ENCODE results near the gene CCR3. TPM values are rescaled to one million over a fixed set of nuclear protein-coding genes. Genes with fewer than 3 reads are reported as not detected.

The CCR3 gene
- total and polyA plus RNA-seq, 2 experiments from 2014 or later = not detected

GRCh38 chr3:46205286-46205960, 36.8 kb upstream of the CCR3 start:
- H3K79me2 ChIP-seq (replicated peaks; ENCODE audit: insufficient read depth) = no peaks in the 10 kb centered on the region
- H4K20me1 ChIP-seq (replicated peaks; ENCODE audit: insufficient read depth) = no peaks in the 10 kb centered on the region
- no peak for TF ChIP-seq NANOG (IDR thresholded peaks at IDR 0.05; ENCODE audit: borderline replicate concordance)
- no peak for TF ChIP-seq EZH2phosphoT487 (IDR thresholded peaks at IDR 0.05; ENCODE audit: unreplicated experiment)
- TF ChIP-seq ZNF114 (CRISPR knock-in tag; IDR thresholded peaks at IDR 0.05) = no peak
- H3K4me2 ChIP-seq = no peak overlapping the region
- H2AFZ ChIP-seq = no peak overlapping the region
- H3K4me1 ChIP-seq (ENCODE audit: insufficient read depth) = peaks cover 5% of the 10 kb centered on the region; the same call in 1 of the 2 replicates
- no peak overlapping the region for H3K4me3 ChIP-seq
- Mint-ChIP-seq H3K27me3 (ENCODE audit: insufficient read depth, low read depth, poor library complexity) (peaks cover 2% of the 10 kb centered on the region), H3K4me1 (peaks cover 8% of the 10 kb centered on the region), H3K27ac (no peak overlapping the region), H3K9me3 (peaks cover 5% of the 10 kb centered on the region; the same call in 1 of the 3 replicates), H3K4me3 (no peak overlapping the region), H3K36me3 (ENCODE audit: low read depth) (no peaks in the 10 kb centered on the region)
- no peak for DNase-seq (ENCODE audit: low spot score)
- H3K27me3 ChIP-seq (ENCODE audit: insufficient read depth) = no peaks in the 10 kb centered on the region
- no peaks in the 10 kb centered on the region for H3K36me3 ChIP-seq (ENCODE audit: insufficient read depth)
- no peak overlapping the region for H3K27ac ChIP-seq (ENCODE audit: low read depth)
- peaks cover 14% of the 10 kb centered on the region; the same call in 1 of the 2 replicates for H3K9me2 ChIP-seq (ENCODE audit: insufficient read depth)
- ATAC-seq = no peak
- no peaks in the 10 kb centered on the region for H3F3A ChIP-seq (replicated peaks; ENCODE audit: low read depth)

GRCh38 chr3:46206282-46207015, 35.8 kb upstream of the CCR3 start:
- no peak overlapping the region for H3K27ac Mint-ChIP-seq
- H3K4me1 Mint-ChIP-seq = peaks cover 8% of the 10 kb centered on the region
- Histone ChIP-seq H3K4me1 (ENCODE audit: insufficient read depth) (peaks cover 5% of the 10 kb centered on the region; the same call in 1 of the 2 replicates), H3K27me3 (ENCODE audit: insufficient read depth) (no peaks in the 10 kb centered on the region), H3K27ac (ENCODE audit: low read depth) (no peak overlapping the region), H4K20me1 (replicated peaks; ENCODE audit: insufficient read depth) (no peaks in the 10 kb centered on the region), H3K4me3 (no peak overlapping the region), H3K9me2 (ENCODE audit: insufficient read depth) (peaks cover 16% of the 10 kb centered on the region; the same call in 1 of the 2 replicates), H3K79me2 (replicated peaks; ENCODE audit: insufficient read depth) (no peaks in the 10 kb centered on the region), H3K36me3 (ENCODE audit: insufficient read depth) (no peaks in the 10 kb centered on the region), H3F3A (replicated peaks; ENCODE audit: low read depth) (no peaks in the 10 kb centered on the region), H3K4me2 (no peak overlapping the region), H2AFZ (no peak overlapping the region)
- peaks cover 2% of the 10 kb centered on the region for H3K27me3 Mint-ChIP-seq (ENCODE audit: insufficient read depth, low read depth, poor library complexity)
- H3K4me3 Mint-ChIP-seq = no peak overlapping the region
- DNase-seq (ENCODE audit: low spot score) (no peak), ATAC-seq (no peak)
- no peaks in the 10 kb centered on the region for H3K36me3 Mint-ChIP-seq (ENCODE audit: low read depth)
- peaks cover 5% of the 10 kb centered on the region; the same call in 1 of the 3 replicates for H3K9me3 Mint-ChIP-seq
- no peak for TF ChIP-seq ZNF331 (CRISPR knock-in tag; IDR thresholded peaks at IDR 0.05; ENCODE audit: low read depth)
- no peak for TF ChIP-seq EZH2phosphoT487 (IDR thresholded peaks at IDR 0.05; ENCODE audit: unreplicated experiment)
- TF ChIP-seq CTCF (conservative IDR thresholded peaks at IDR 0.05; ENCODE audit: low read depth in 2 of 2) = no peak
- no peak for TF ChIP-seq NANOG (IDR thresholded peaks at IDR 0.05; ENCODE audit: borderline replicate concordance)
- TF ChIP-seq ZNF114 (CRISPR knock-in tag; IDR thresholded peaks at IDR 0.05) = no peak
- no peak for TF ChIP-seq ZNF462 (CRISPR knock-in tag; IDR thresholded peaks at IDR 0.05)
- no peak for TF ChIP-seq CREB1 (CRISPR knock-in tag; IDR thresholded peaks at IDR 0.05; ENCODE audit: low read depth)
